Activated CD8-positive, alpha-beta T cell treated with anti-CD3 and anti-CD28 coated beads for 36 hours (primary cell): Measurements from ENCODE around the gene ATP9B. TPM values are rescaled to one million over a fixed set of nuclear protein-coding genes. Genes with fewer than 3 reads are reported as not detected.
A peak's percentile ranks its signal among the peaks of the same experiment; 100 is the strongest.

Experiments used
- ATAC-seq: fragments of 200-7000 bp; cut with Tn5 transposase; one replicate; pipeline ENCODE4 v1.10.0; 2021; ENCODE audit warnings: mild to moderate bottlenecking, moderate library complexity
- CTCF ChIA-PET: fragments of 350-600 bp; sonication (Branson Sonifier 250); formaldehyde crosslinking; loops from one replicate; lab custom pipeline; 2021; ENCODE audit warnings: antibody characterized with exemption; lab: Charles Lee
- POLR2A ChIA-PET: fragments of 350-600 bp; sonication (Branson Sonifier 250); formaldehyde crosslinking; loops from one replicate; lab custom pipeline; 2021; ENCODE audit warnings: antibody characterized with exemption; lab: Charles Lee
- DNase-seq: peaks from one replicate; pipeline ENCODE4 v3.0.0-alpha.2; 2020
- H3K27ac Mint-ChIP-seq: one replicate; pipeline ENCODE4 v1.8.0; 2021; ENCODE audit warnings: mild to moderate bottlenecking, mixed read lengths
- H3K27me3 Mint-ChIP-seq: one replicate; pipeline ENCODE4 v1.8.0; 2021; ENCODE audit warnings: mixed read lengths
- H3K36me3 Mint-ChIP-seq: one replicate; pipeline ENCODE4 v1.8.0; 2021; ENCODE audit warnings: low read depth, mixed read lengths
- H3K4me1 Mint-ChIP-seq: one replicate; pipeline ENCODE4 v1.8.0; 2021; ENCODE audit warnings: low read depth, mixed read lengths
- H3K4me3 Mint-ChIP-seq: one replicate; pipeline ENCODE4 v1.8.0; 2021; ENCODE audit warnings: mild to moderate bottlenecking, moderate library complexity, mixed read lengths
- H3K9me3 Mint-ChIP-seq: one replicate; pipeline ENCODE4 v1.8.0; 2021; ENCODE audit warnings: mixed read lengths
- CTCF ChIP-seq: fragments of 200-600 bp; IDR thresholded peaks from one replicate; pipeline ENCODE4 v1.8.0; 2022; ENCODE audit warnings: antibody characterized with exemption, mild to moderate bottlenecking
- intact Hi-C: fragments of 100-400 bp; cut with micrococcal nuclease; formaldehyde crosslinking; loops from one replicate; pipeline ENCODE4 v1.10.0; 2022
- total RNA-seq, 2 experiments: library from RNA; stranded (reverse); gene quantifications; one replicate each; pipeline ENCODE4 v1.2.3, GENCODE V29; 2021

Gene ATP9B
- total RNA-seq: 10 to 100 TPM; 18.9 to 21.1 TPM

- no peak for TF ChIP-seq CTCF
- no peaks in the 10 kb centered on the region for H3K27me3 Mint-ChIP-seq
- peaks cover 48% of the 10 kb centered on the region for H3K36me3 Mint-ChIP-seq
- ATAC-seq (peak; percentile 86), DNase-seq (peak; percentile 98)
- intact Hi-C loops: loop anchor here (10.0 kb wide), 1 partner anchor 176 kb away; no protein-coding TSS in a partner anchor
- POLR2A ChIA-PET: interaction anchor here (0.6 to 1.4 kb wide), 3 partner anchors 26 to 324 kb away, joined by 3 to 4 read pairs (median 3); no protein-coding TSS in a partner anchor
- H3K9me3 Mint-ChIP-seq: peaks cover 26% of the 10 kb centered on the region
- peak within 1 kb of the TSS; percentile 82 for H3K4me3 Mint-ChIP-seq
- H3K27ac Mint-ChIP-seq: peak within 1 kb of the TSS; percentile 98
- peaks cover 27% of the 10 kb centered on the region for H3K4me1 Mint-ChIP-seq
- CTCF ChIA-PET: interaction anchor here (1.1 to 1.2 kb wide), 2 partner anchors 12 to 310 kb away, joined by 3 to 4 read pairs; no protein-coding TSS in a partner anchor
These were observed at the start of gene ATP9B for GRCh38 chr18:79068937-79069716. Gene ATP9B, plus strand, starts transcription at chr18:79069394. Its CDS starts 17 bp downstream, at chr18:79069411.

DNA sequence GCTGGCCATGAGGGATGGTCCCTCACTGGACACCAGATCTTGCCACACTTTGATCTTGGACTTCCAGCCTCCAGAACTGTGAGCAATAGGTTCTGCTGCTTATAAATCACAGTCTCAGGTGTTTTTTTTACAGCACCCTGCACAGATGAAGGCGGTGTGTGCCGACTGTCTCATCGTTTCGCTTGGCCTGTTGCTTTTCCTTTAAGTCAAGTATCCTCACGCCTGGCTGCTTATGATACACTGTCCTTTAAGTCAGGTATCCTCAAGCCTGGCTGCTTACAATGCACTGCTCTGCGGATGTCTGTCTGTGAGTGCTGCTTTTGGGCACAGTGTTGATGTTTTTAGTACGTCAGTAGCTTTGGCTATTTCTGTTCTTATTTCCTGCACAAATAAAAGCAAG, 49.3 kb upstream of the ATP9B start:
- peaks cover 15% of the 10 kb centered on the region for H3K27me3 Mint-ChIP-seq
- H3K36me3 Mint-ChIP-seq: no peaks in the 10 kb centered on the region
- POLR2A ChIA-PET: no interaction called here
- DNase-seq (no peak), ATAC-seq (no peak)
- CTCF ChIA-PET: no interaction called here
- no peak for TF ChIP-seq CTCF
- no peak overlapping the region for H3K4me3 Mint-ChIP-seq
- no peaks in the 10 kb centered on the region for H3K9me3 Mint-ChIP-seq
- no peak overlapping the region for H3K27ac Mint-ChIP-seq
- intact Hi-C loops: no loop called here
- no peaks in the 10 kb centered on the region for H3K4me1 Mint-ChIP-seq

DNA sequence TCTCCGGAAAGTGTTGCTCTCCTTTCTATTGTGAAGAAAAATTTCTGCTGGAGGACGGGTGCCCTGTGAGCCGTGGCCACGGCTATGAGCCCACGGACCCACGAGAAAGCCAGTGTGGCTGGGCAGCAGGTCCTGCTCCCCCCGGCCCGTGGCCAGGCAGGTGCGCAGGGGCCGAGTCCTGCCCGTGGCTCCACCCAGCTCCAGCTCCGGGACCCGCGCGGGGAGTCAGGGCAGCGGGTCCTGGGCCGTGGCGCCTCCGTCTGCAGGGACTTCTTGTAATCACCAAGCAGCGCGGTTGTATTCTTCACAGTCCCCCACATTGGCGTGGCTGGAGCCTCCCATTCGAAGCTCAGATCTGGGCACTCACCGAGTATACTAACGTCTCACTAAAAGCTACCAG, 46.6 kb upstream of the ATP9B start:
- Mint-ChIP-seq H3K9me3 (peaks cover under 1% of the 10 kb centered on the region), H3K36me3 (no peaks in the 10 kb centered on the region), H3K4me1 (no peaks in the 10 kb centered on the region), H3K27ac (no peak overlapping the region), H3K4me3 (no peak overlapping the region), H3K27me3 (peaks cover 15% of the 10 kb centered on the region)
- intact Hi-C loops: no loop called here
- DNase-seq (no peak), ATAC-seq (no peak)
- CTCF ChIA-PET: no interaction called here
- no peak for TF ChIP-seq CTCF
- POLR2A ChIA-PET: no interaction called here

DNA sequence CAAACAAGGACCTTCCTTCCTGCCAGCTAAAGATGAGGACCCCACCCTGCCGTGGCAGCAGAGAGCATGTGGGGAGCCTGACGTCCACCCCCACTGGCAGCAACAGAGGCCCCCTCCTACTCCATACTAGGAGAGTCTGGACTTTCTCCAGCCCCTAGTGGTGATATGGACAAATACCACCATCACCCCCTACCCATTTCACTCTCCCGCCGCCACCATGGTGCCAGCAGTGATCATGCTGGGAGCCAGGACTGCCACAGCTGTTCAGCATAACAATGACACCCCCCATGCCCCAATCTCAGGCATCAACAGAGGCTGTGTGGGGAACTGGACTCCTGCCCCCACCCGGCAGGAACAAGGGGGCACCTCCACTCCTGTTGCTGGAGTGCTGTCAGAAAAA, 42.7 kb upstream of the ATP9B start:
- Mint-ChIP-seq H3K4me3 (no peak overlapping the region), H3K4me1 (no peaks in the 10 kb centered on the region), H3K36me3 (no peaks in the 10 kb centered on the region), H3K9me3 (peaks cover 8% of the 10 kb centered on the region), H3K27me3 (peaks cover 3% of the 10 kb centered on the region), H3K27ac (no peak overlapping the region)
- POLR2A ChIA-PET: no interaction called here
- no peak for DNase-seq
- TF ChIP-seq CTCF: no peak
- CTCF ChIA-PET: no interaction called here
- intact Hi-C loops: no loop called here
- ATAC-seq: no peak

DNA sequence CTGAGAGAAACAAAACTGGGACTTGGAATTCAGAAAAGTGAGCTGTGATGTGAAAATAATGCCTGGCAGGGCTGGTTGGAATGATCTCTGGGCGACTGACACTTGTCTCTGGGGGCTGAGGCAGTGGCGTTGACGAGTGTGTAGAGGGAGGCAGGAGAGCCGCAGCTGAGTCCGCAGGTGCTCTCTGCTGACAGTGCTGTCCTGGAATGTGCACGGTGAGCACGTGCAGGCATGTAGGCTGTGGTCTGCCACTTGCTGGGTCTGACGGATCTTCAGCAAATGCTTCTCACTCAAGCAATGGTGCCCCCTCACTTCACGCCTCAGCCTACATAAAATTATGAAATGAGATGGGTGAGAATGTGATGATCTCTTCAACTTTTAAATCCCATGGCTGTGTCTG, 38.5 kb upstream of the ATP9B start:
- Mint-ChIP-seq H3K36me3 (no peaks in the 10 kb centered on the region), H3K9me3 (peaks cover 8% of the 10 kb centered on the region), H3K4me1 (no peaks in the 10 kb centered on the region), H3K4me3 (no peak overlapping the region), H3K27me3 (peaks cover 1% of the 10 kb centered on the region), H3K27ac (no peak overlapping the region)
- ATAC-seq: no peak
- TF ChIP-seq CTCF: no peak
- ChIA-PET POLR2A (no interaction called here), CTCF (no interaction called here)
- intact Hi-C loops: no loop called here
- no peak for DNase-seq
